Glutamatergic neuron (in vitro differentiated cells): Measurements from ENCODE around the gene GLIS1. TPM values are rescaled to one million over a fixed set of nuclear protein-coding genes. Genes with fewer than 3 reads are reported as not detected.
A peak's percentile ranks its signal among the peaks of the same experiment; 100 is the strongest.

ENCODE experiments used
- DNase-seq: peaks from one replicate; pipeline ENCODE4 v3.0.0; 2022
- H3K27ac Mint-ChIP-seq: one replicate; pipeline ENCODE4 v1.8.0; 2020; ENCODE audit warnings: mild to moderate bottlenecking, mixed read lengths, inconsistent platforms; ENCODE audit not compliant: unreplicated experiment
- H3K27me3 Mint-ChIP-seq: one replicate; pipeline ENCODE4 v1.8.0; 2020; ENCODE audit warnings: mild to moderate bottlenecking, moderate library complexity, mixed read lengths, inconsistent platforms; ENCODE audit not compliant: unreplicated experiment
- H3K36me3 Mint-ChIP-seq: one replicate; pipeline ENCODE4 v1.8.0; 2020; ENCODE audit warnings: mild to moderate bottlenecking, mixed read lengths, inconsistent platforms; ENCODE audit not compliant: unreplicated experiment
- H3K4me1 Mint-ChIP-seq: one replicate; pipeline ENCODE4 v1.8.0; 2020; ENCODE audit warnings: mild to moderate bottlenecking, low read depth, mixed read lengths, inconsistent platforms; ENCODE audit not compliant: unreplicated experiment
- H3K4me3 Mint-ChIP-seq: one replicate; pipeline ENCODE4 v1.8.0; 2020; ENCODE audit warnings: mild to moderate bottlenecking, mixed read lengths, inconsistent platforms; ENCODE audit not compliant: unreplicated experiment
- H3K9me3 Mint-ChIP-seq: one replicate; pipeline ENCODE4 v1.8.0; 2020; ENCODE audit warnings: mild to moderate bottlenecking, moderate library complexity, mixed read lengths, inconsistent platforms; ENCODE audit not compliant: unreplicated experiment
- total RNA-seq: library from RNA; stranded (reverse); fragmentation: NEBNext Ultra II Directional; extraction: Animal tissue kit (Norgen Biotek cat#: 25700); gene quantifications from one replicate; pipeline ENCODE4 v1.2.1, GENCODE V29; 2021; ENCODE audit not compliant: unreplicated experiment
- TF ChIP-seq, protein P1 (sequence below): fragments of 200-600 bp; sonication (generic); IDR thresholded peaks from one replicate; pipeline ENCODE4 v1.5.0; 2021; ENCODE audit not compliant: partially characterized antibody, unreplicated experiment

GLIS1 gene
- total RNA-seq, 1 donor from 2014 or later: 0.76 TPM

- no peak overlapping the region for H3K4me3 Mint-ChIP-seq
- TF ChIP-seq, protein P1, sequence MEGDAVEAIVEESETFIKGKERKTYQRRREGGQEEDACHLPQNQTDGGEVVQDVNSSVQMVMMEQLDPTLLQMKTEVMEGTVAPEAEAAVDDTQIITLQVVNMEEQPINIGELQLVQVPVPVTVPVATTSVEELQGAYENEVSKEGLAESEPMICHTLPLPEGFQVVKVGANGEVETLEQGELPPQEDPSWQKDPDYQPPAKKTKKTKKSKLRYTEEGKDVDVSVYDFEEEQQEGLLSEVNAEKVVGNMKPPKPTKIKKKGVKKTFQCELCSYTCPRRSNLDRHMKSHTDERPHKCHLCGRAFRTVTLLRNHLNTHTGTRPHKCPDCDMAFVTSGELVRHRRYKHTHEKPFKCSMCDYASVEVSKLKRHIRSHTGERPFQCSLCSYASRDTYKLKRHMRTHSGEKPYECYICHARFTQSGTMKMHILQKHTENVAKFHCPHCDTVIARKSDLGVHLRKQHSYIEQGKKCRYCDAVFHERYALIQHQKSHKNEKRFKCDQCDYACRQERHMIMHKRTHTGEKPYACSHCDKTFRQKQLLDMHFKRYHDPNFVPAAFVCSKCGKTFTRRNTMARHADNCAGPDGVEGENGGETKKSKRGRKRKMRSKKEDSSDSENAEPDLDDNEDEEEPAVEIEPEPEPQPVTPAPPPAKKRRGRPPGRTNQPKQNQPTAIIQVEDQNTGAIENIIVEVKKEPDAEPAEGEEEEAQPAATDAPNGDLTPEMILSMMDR: no peak
- H3K9me3 Mint-ChIP-seq: peaks cover 5% of the 10 kb centered on the region
- H3K27me3 Mint-ChIP-seq: peaks cover 4% of the 10 kb centered on the region
- H3K27ac Mint-ChIP-seq: no peak overlapping the region
- H3K36me3 Mint-ChIP-seq: peaks cover 4% of the 10 kb centered on the region
- H3K4me1 Mint-ChIP-seq: peaks cover 30% of the 10 kb centered on the region
- no peak for DNase-seq
Observed at GRCh38 chr1:53583021-53583867, 155.7 kb downstream of the GLIS1 start.

- TF ChIP-seq, protein P1: no peak
- H3K27me3 Mint-ChIP-seq: peaks cover 4% of the 10 kb centered on the region
- DNase-seq: peak; percentile 12
- H3K4me1 Mint-ChIP-seq: peaks cover 28% of the 10 kb centered on the region
- peaks cover 5% of the 10 kb centered on the region for H3K9me3 Mint-ChIP-seq
- no peak overlapping the region for H3K4me3 Mint-ChIP-seq
- H3K27ac Mint-ChIP-seq: no peak overlapping the region
- H3K36me3 Mint-ChIP-seq: peaks cover 4% of the 10 kb centered on the region
Observed at GRCh38 chr1:53582211-53583020, 156.5 kb downstream of the GLIS1 start.

GRCh38 chr1:53581476-53581875 is 157.5 kb downstream of the GLIS1 start:
- Mint-ChIP-seq H3K4me3 (no peak overlapping the region), H3K27ac (peak overlapping the region; percentile 13), H3K9me3 (peaks cover 7% of the 10 kb centered on the region), H3K27me3 (peaks cover under 1% of the 10 kb centered on the region), H3K4me1 (peaks cover 29% of the 10 kb centered on the region), H3K36me3 (peaks cover 4% of the 10 kb centered on the region)
- no peak for DNase-seq
- TF ChIP-seq, protein P1: no peak

GRCh38 chr1:53580739-53581475 is 158.1 kb downstream of the GLIS1 start:
- Mint-ChIP-seq H3K27ac (peak overlapping the region; percentile 13), H3K9me3 (peaks cover 12% of the 10 kb centered on the region), H3K36me3 (peaks cover 4% of the 10 kb centered on the region), H3K4me1 (peaks cover 35% of the 10 kb centered on the region), H3K4me3 (no peak overlapping the region), H3K27me3 (peaks cover 5% of the 10 kb centered on the region)
- DNase-seq: peak; percentile 5
- TF ChIP-seq, protein P1: no peak
